Chondrocyte (in vitro differentiated cells): ENCODE results near the gene CSTF2T. TPM values are rescaled to one million over a fixed set of nuclear protein-coding genes. Genes with fewer than 3 reads are reported as not detected.

Experiments used
- DNase-seq: peaks from one replicate; pipeline ENCODE4 v3.0.0; 2021; ENCODE audit warnings: mixed read lengths, low spot score
- H3K27ac Mint-ChIP-seq: one replicate; pipeline ENCODE4 v1.8.0; 2021; ENCODE audit warnings: mild to moderate bottlenecking, moderate library complexity, mixed read lengths; ENCODE audit not compliant: unreplicated experiment
- H3K27me3 Mint-ChIP-seq: 2 replicates; pipeline ENCODE4 v1.8.0; 2021; ENCODE audit warnings: low read depth, mixed read lengths
- H3K36me3 Mint-ChIP-seq: 2 replicates; pipeline ENCODE4 v1.8.0; 2021; ENCODE audit warnings: low read depth, mixed read lengths
- H3K4me1 Mint-ChIP-seq: 2 replicates; pipeline ENCODE4 v1.8.0; 2021; ENCODE audit warnings: low read depth, mild to moderate bottlenecking, mixed read lengths
- H3K4me3 Mint-ChIP-seq: one replicate; pipeline ENCODE4 v1.8.0; 2021; ENCODE audit warnings: mild to moderate bottlenecking, moderate library complexity, mixed read lengths; ENCODE audit not compliant: unreplicated experiment
- H3K9me3 Mint-ChIP-seq: 2 replicates; pipeline ENCODE4 v1.8.0; 2021; ENCODE audit warnings: low read depth, mixed read lengths
- CTCF ChIP-seq: fragments of 200-600 bp; sonication (generic); IDR thresholded peaks from 2 replicates; pipeline ENCODE4 v1.5.0; 2021; ENCODE audit warnings: antibody characterized with exemption, mild to moderate bottlenecking, moderate library complexity
- total RNA-seq: library from RNA; stranded (reverse); gene quantifications from 3 replicates; pipeline ENCODE4 v1.2.1, GENCODE V29; 2021

The CSTF2T gene
- total RNA-seq, 1 donor from 2014 or later = 16.0 TPM

GRCh38 chr10:51672039-51672535 lies 27.3 kb downstream of the CSTF2T start:
- DNase-seq = no peak
- Mint-ChIP-seq H3K27me3 (no peaks in the 10 kb centered on the region), H3K4me1 (peaks cover 13% of the 10 kb centered on the region), H3K4me3 (no peak overlapping the region), H3K36me3 (peaks cover 4% of the 10 kb centered on the region), H3K27ac (no peak overlapping the region), H3K9me3 (peaks cover 12% of the 10 kb centered on the region)
- TF ChIP-seq CTCF = no peak

- peaks cover 13% of the 10 kb centered on the region for H3K4me1 Mint-ChIP-seq
- H3K27me3 Mint-ChIP-seq = no peaks in the 10 kb centered on the region
- no peak overlapping the region for H3K27ac Mint-ChIP-seq
- TF ChIP-seq CTCF = no peak
- H3K9me3 Mint-ChIP-seq = peaks cover 12% of the 10 kb centered on the region
- no peak overlapping the region for H3K4me3 Mint-ChIP-seq
- no peak for DNase-seq
- peaks cover 4% of the 10 kb centered on the region for H3K36me3 Mint-ChIP-seq
These were observed 30.4 kb downstream of the CSTF2T start for GRCh38 chr10:51669041-51669440.

GRCh38 chr10:51668336-51668689 lies 31.1 kb downstream of the CSTF2T start:
- Mint-ChIP-seq H3K27me3 (no peaks in the 10 kb centered on the region), H3K4me1 (peaks cover 13% of the 10 kb centered on the region), H3K36me3 (peaks cover 4% of the 10 kb centered on the region), H3K9me3 (peaks cover 12% of the 10 kb centered on the region), H3K4me3 (no peak overlapping the region), H3K27ac (no peak overlapping the region)
- no peak for DNase-seq
- no peak for TF ChIP-seq CTCF

GRCh38 chr10:51667678-51668335 lies 31.6 kb downstream of the CSTF2T start:
- no peaks in the 10 kb centered on the region for H3K27me3 Mint-ChIP-seq
- peaks cover 4% of the 10 kb centered on the region for H3K36me3 Mint-ChIP-seq
- DNase-seq = no peak
- no peak overlapping the region for H3K27ac Mint-ChIP-seq
- TF ChIP-seq CTCF = no peak
- peaks cover 13% of the 10 kb centered on the region for H3K9me3 Mint-ChIP-seq
- no peak overlapping the region for H3K4me3 Mint-ChIP-seq
- peaks cover 13% of the 10 kb centered on the region for H3K4me1 Mint-ChIP-seq

- Mint-ChIP-seq H3K4me1 (peaks cover 13% of the 10 kb centered on the region), H3K4me3 (no peak overlapping the region), H3K9me3 (peaks cover 3% of the 10 kb centered on the region), H3K36me3 (peaks cover 2% of the 10 kb centered on the region), H3K27me3 (no peaks in the 10 kb centered on the region), H3K27ac (no peak overlapping the region)
- DNase-seq = no peak
- no peak for TF ChIP-seq CTCF
These were observed 32.9 kb downstream of the CSTF2T start for GRCh38 chr10:51666456-51666855.
